OCI-LY1 (cell line): ENCODE data around the gene ZNF462.

Source experiments
- H2AFZ ChIP-seq: fragments of 200-600 bp; sonication (generic), shearing (Covaris generic); 2 replicates; pipeline ENCODE4 v1.6.0; 2014; ENCODE audit warnings: antibody characterized with exemption, mild to moderate bottlenecking, low read length
- H3F3A ChIP-seq: fragments of 200-600 bp; sonication (generic), shearing (Covaris generic); 2 replicates; pipeline ENCODE4 v1.6.0; 2014; ENCODE audit warnings: mild to moderate bottlenecking, antibody characterized with exemption, low read length, moderate library complexity; ENCODE audit not compliant: insufficient read depth
- H3K27ac ChIP-seq: fragments of 200-600 bp; sonication (generic); 2 replicates; pipeline ENCODE4 v1.5.1; 2014; ENCODE audit warnings: low read length, mixed run types, mild to moderate bottlenecking, low read depth; ENCODE audit not compliant: poor library complexity, severe bottlenecking
- H3K27me3 ChIP-seq: fragments of 200-600 bp; sonication (generic); 2 replicates; pipeline ENCODE4 v1.6.0; 2014; ENCODE audit warnings: antibody characterized with exemption, mild to moderate bottlenecking, low read length, moderate library complexity; ENCODE audit not compliant: insufficient read depth
- H3K36me3 ChIP-seq: fragments of 200-600 bp; sonication (generic); 2 replicates; pipeline ENCODE4 v1.6.1; 2014; ENCODE audit warnings: mild to moderate bottlenecking, antibody characterized with exemption, low read length, moderate library complexity, mixed read lengths; ENCODE audit not compliant: insufficient read depth
- H3K4me1 ChIP-seq: fragments of 200-600 bp; sonication (generic); 2 replicates; pipeline ENCODE4 v1.5.1; 2014; ENCODE audit warnings: mild to moderate bottlenecking, low read length, moderate library complexity; ENCODE audit not compliant: insufficient read depth, severe bottlenecking
- H3K4me2 ChIP-seq: fragments of 200-600 bp; sonication (generic), shearing (Covaris generic); 2 replicates; pipeline ENCODE4 v1.6.1; 2014; ENCODE audit warnings: low read length
- H3K4me3 ChIP-seq: fragments of 200-600 bp; sonication (generic); 2 replicates; pipeline ENCODE4 v1.5.1; 2014; ENCODE audit warnings: low read length, low read depth, mild to moderate bottlenecking, mixed read lengths; ENCODE audit not compliant: poor library complexity, severe bottlenecking
- H3K79me2 ChIP-seq: fragments of 200-600 bp; shearing (Covaris generic); 2 replicates; pipeline ENCODE4 v1.6.1; 2016; ENCODE audit warnings: mixed run types, low read length, mixed read lengths; ENCODE audit not compliant: insufficient read depth
- H3K9ac ChIP-seq: fragments of 200-600 bp; sonication (generic), shearing (Covaris generic); 2 replicates; pipeline ENCODE4 v1.6.1; 2014; ENCODE audit warnings: mild to moderate bottlenecking, low read length, mixed read lengths
- H3K9me2 ChIP-seq: fragments of 200-600 bp; sonication (generic), shearing (Covaris generic); 2 replicates; pipeline ENCODE4 v1.6.1; 2014; ENCODE audit warnings: low read depth, mild to moderate bottlenecking, low read length, mixed read lengths
- H3K9me3 ChIP-seq: fragments of 200-600 bp; shearing (Covaris generic); 2 replicates; pipeline ENCODE4 v1.6.1; 2014; ENCODE audit warnings: low read length, mixed read lengths
- H4K20me1 ChIP-seq: fragments of 200-600 bp; sonication (generic), shearing (Covaris generic); 2 replicates; pipeline ENCODE4 v1.6.0; 2016; ENCODE audit warnings: mild to moderate bottlenecking, low read length; ENCODE audit not compliant: insufficient read depth
- CTCF ChIP-seq: fragments of 200-600 bp; sonication (generic), shearing (Covaris generic); IDR thresholded peaks from 2 replicates; pipeline ENCODE4 v1.5.1; 2017; ENCODE audit warnings: mild to moderate bottlenecking, antibody characterized with exemption, low read length, moderate library complexity, mixed read lengths
- EZH2 ChIP-seq: fragments of 200-600 bp; sonication (generic), shearing (Covaris generic); IDR thresholded peaks from 2 replicates; pipeline ENCODE4 v1.8.0; 2017; ENCODE audit warnings: borderline replicate concordance, mixed run types, mild to moderate bottlenecking, antibody characterized with exemption, low read length, moderate library complexity, mixed read lengths

ZNF462 gene

GRCh38 chr9:107042606-107043005 is 179.6 kb downstream of the ZNF462 start:
- H3K9me2 ChIP-seq, result no peaks in the 10 kb centered on the region
- no peak overlapping the region for H2AFZ ChIP-seq
- H3K4me1 ChIP-seq, result no peaks in the 10 kb centered on the region
- H3K9me3 ChIP-seq, result no peaks in the 10 kb centered on the region
- TF ChIP-seq CTCF (no peak), EZH2 (no peak)
- no peak overlapping the region for H3K9ac ChIP-seq
- no peaks in the 10 kb centered on the region for H4K20me1 ChIP-seq
- H3K4me3 ChIP-seq, result no peak overlapping the region
- H3K4me2 ChIP-seq, result no peak overlapping the region
- H3K36me3 ChIP-seq, result no peaks in the 10 kb centered on the region
- no peaks in the 10 kb centered on the region for H3K79me2 ChIP-seq
- no peaks in the 10 kb centered on the region for H3K27me3 ChIP-seq
- H3K27ac ChIP-seq, result no peak overlapping the region
- no peaks in the 10 kb centered on the region for H3F3A ChIP-seq

- H3K27me3 ChIP-seq, result no peaks in the 10 kb centered on the region
- no peak for TF ChIP-seq CTCF
- no peak for TF ChIP-seq EZH2
- no peaks in the 10 kb centered on the region for H3F3A ChIP-seq
- H3K4me3 ChIP-seq, result no peak overlapping the region
- H3K4me2 ChIP-seq, result no peak overlapping the region
- no peaks in the 10 kb centered on the region for H3K4me1 ChIP-seq
- H3K27ac ChIP-seq, result no peak overlapping the region
- no peak overlapping the region for H2AFZ ChIP-seq
- no peaks in the 10 kb centered on the region for H3K9me3 ChIP-seq
- H3K36me3 ChIP-seq, result no peaks in the 10 kb centered on the region
- no peaks in the 10 kb centered on the region for H3K79me2 ChIP-seq
- no peaks in the 10 kb centered on the region for H3K9me2 ChIP-seq
- H3K9ac ChIP-seq, result no peak overlapping the region
- no peaks in the 10 kb centered on the region for H4K20me1 ChIP-seq
Measured at GRCh38 chr9:107043886-107044285, 180.9 kb downstream of the ZNF462 start.

- H3K9ac ChIP-seq, result no peak overlapping the region
- H3K36me3 ChIP-seq, result no peaks in the 10 kb centered on the region
- no peaks in the 10 kb centered on the region for H3F3A ChIP-seq
- no peaks in the 10 kb centered on the region for H4K20me1 ChIP-seq
- H3K4me3 ChIP-seq, result no peak overlapping the region
- H3K4me2 ChIP-seq, result no peak overlapping the region
- H2AFZ ChIP-seq, result no peak overlapping the region
- TF ChIP-seq CTCF (peak; percentile 44; the same call in 1 of the 2 replicates), EZH2 (no peak)
- no peaks in the 10 kb centered on the region for H3K79me2 ChIP-seq
- no peaks in the 10 kb centered on the region for H3K27me3 ChIP-seq
- no peaks in the 10 kb centered on the region for H3K9me2 ChIP-seq
- H3K27ac ChIP-seq, result no peak overlapping the region
- no peaks in the 10 kb centered on the region for H3K4me1 ChIP-seq
- no peaks in the 10 kb centered on the region for H3K9me3 ChIP-seq
Measured at GRCh38 chr9:107044872-107045271, 181.9 kb downstream of the ZNF462 start.
